ENCODE measurements around the gene NRBP1. TPM values are rescaled to one million over a fixed set of nuclear protein-coding genes. Genes with fewer than 3 reads are reported as not detected.
A peak's percentile ranks its signal among the peaks of the same experiment; 100 is the strongest.

Gene NRBP1
- total and polyA plus RNA-seq, 2 of the 8 experiments (the other 6 are each of a cell fraction or from before 2014, with no cell fraction given) = 115 to 145 TPM

- Histone ChIP-seq H3K14ac (ENCODE audit: insufficient read length) (no peak overlapping the region), H3K9me3 (ENCODE audit: insufficient read depth in 2 of 2, low read depth in 1 of 2, low read length in 1 of 2) (no peaks in the 10 kb centered on the region), H3K27ac (ENCODE audit: low read depth, low read length) (no peak overlapping the region), H2BK20ac (ENCODE audit: low read length) (no peak overlapping the region), H3K9ac (replicated peaks in 1 of 4; ENCODE audit: extremely low read depth in 1 of 4, low read depth in 3 of 4, low read length in 3 of 4) (no peak overlapping the region), H4K91ac (replicated peaks; ENCODE audit: insufficient read length, low read length) (no peak overlapping the region), H3K23me2 (ENCODE audit: low read depth, low read length) (peaks cover 7% of the 10 kb centered on the region), H3K56ac (replicated peaks; ENCODE audit: insufficient read length, low read depth, low read length) (no peak overlapping the region), H2AFZ (ENCODE audit: low read length) (no peak overlapping the region), H3K79me1 (ENCODE audit: low read depth, low read length) (no peaks in the 10 kb centered on the region), H3K4me1 (replicated peaks in 1 of 4; ENCODE audit: control insufficient read depth in 3 of 4, insufficient read depth in 4 of 4, low read length in 3 of 4) (peaks cover 0 to 5% (median 3%) of the 10 kb centered on the region in 4 experiments; a peak in 4 of 7 replicates), H3K23ac (ENCODE audit: insufficient read length) (no peak overlapping the region), H3K79me2 (ENCODE audit: control insufficient read depth in 1 of 2, insufficient read depth in 2 of 2, low read length in 2 of 2) (peaks cover 26 to 63% of the 10 kb centered on the region in 2 experiments), H2BK15ac (ENCODE audit: low read length) (no peak overlapping the region), H2BK12ac (ENCODE audit: low read depth, low read length) (no peak overlapping the region), H4K20me1 (replicated peaks in 1 of 2; ENCODE audit: control insufficient read depth in 1 of 2, insufficient read depth in 2 of 2, low read length in 2 of 2) (peaks cover 3 to 6% of the 10 kb centered on the region in 2 experiments), H3K4me2 (ENCODE audit: insufficient read depth in 1 of 2, low read depth in 2 of 2, low read length in 2 of 2) (peak overlapping the region; percentile 70 to 87), H3K4ac (replicated peaks; ENCODE audit: insufficient read length, low read depth, low read length) (no peak overlapping the region), H3K36me3 (ENCODE audit: control insufficient read depth in 2 of 4, insufficient read depth in 4 of 4, low read length in 3 of 4) (peaks cover 0 to 4% (median 0%) of the 10 kb centered on the region in 4 experiments; a peak in 2 of 8 replicates), H2BK120ac (replicated peaks; ENCODE audit: low read depth, low read length) (no peak overlapping the region), H4K5ac (ENCODE audit: insufficient read length, low read depth, low read length) (no peak overlapping the region), H3K18ac (ENCODE audit: extremely low read depth, low read length) (no peak overlapping the region), H2AK5ac (ENCODE audit: low read depth, low read length) (no peak overlapping the region), H3K27me3 (replicated peaks in 1 of 4; ENCODE audit: control insufficient read depth in 3 of 4, extremely low read depth in 1 of 4, insufficient read depth in 3 of 4, low read length in 3 of 4) (no peaks in the 10 kb centered on the region), H2BK5ac (ENCODE audit: low read depth, low read length) (no peak overlapping the region), H3K4me3 (ENCODE audit: extremely low read depth in 1 of 4, insufficient read depth in 2 of 4, low read depth in 3 of 4, low read length in 4 of 4) (peak overlapping the region; percentile 68 to 96 (median 92); a peak in 7 of 8 replicates), H4K8ac (ENCODE audit: extremely low read depth, insufficient read depth, low read length) (no peak overlapping the region; the same call in 1 of the 2 replicates)
- POLR2A ChIA-PET (ENCODE audit: partially characterized antibody) = interaction anchor here (0.9 to 4.1 kb wide), 11 partner anchors 10 to 220 kb away, joined by 3 to 48 read pairs (median 5); partner anchors contain the start of genes EIF2B4, GTF3C2, NRBP1 and SNX17
- WGBS, 2 experiments (ENCODE audit: extremely low coverage in 1 of 2, insufficient coverage in 1 of 2, insufficient read length in 1 of 2, insufficient replicate concordance in 2 of 2, low coverage in 1 of 2, low lambda C conversion rate in 2 of 2, missing lambda C conversion rate in 1 of 2) = 53% methylated on average over 16 of the region's 16 CpGs; no CpG with 5 or more reads in 1 of the 2 experiments
- FAIRE-seq (peak; percentile 88), DNase-seq (ENCODE audit: low read depth in 1 of 2, low spot score in 2 of 2) (peak in 1 of 2 experiments; percentile 50)
- CTCF ChIA-PET (ENCODE audit: partially characterized antibody) = interaction anchor here (0.6 to 2.0 kb wide), 11 partner anchors 10 to 374 kb away, joined by 3 to 16 read pairs (median 3); partner anchors contain the start of gene NRBP1
- TF ChIP-seq ASH2L (IDR thresholded peaks at IDR 0.05; ENCODE audit: low read length) (no peak), BACH1 (IDR thresholded peaks at IDR 0.05; ENCODE audit: low read length) (no peak), GABPA (IDR thresholded peaks at IDR 0.05; ENCODE audit: borderline replicate concordance, insufficient read depth, low read length) (no peak), POLR2A (IDR thresholded peaks at IDR 0.05; ENCODE audit: control extremely low read depth in 1 of 2, low read depth in 2 of 2, low read length in 2 of 2) (peak in 1 of 2 experiments; percentile 43; a peak in 1 of 3 replicates), CTBP2 (IDR thresholded peaks at IDR 0.05; ENCODE audit: borderline replicate concordance, insufficient read depth, insufficient read length, low read length) (no peak)
Measured at GRCh38 chr2:27407798-27408491, 20.5 kb upstream of the NRBP1 start.

Measured in H1 (cell line).